ENCODE results near the gene SCNN1G.

Gene SCNN1G

DNA sequence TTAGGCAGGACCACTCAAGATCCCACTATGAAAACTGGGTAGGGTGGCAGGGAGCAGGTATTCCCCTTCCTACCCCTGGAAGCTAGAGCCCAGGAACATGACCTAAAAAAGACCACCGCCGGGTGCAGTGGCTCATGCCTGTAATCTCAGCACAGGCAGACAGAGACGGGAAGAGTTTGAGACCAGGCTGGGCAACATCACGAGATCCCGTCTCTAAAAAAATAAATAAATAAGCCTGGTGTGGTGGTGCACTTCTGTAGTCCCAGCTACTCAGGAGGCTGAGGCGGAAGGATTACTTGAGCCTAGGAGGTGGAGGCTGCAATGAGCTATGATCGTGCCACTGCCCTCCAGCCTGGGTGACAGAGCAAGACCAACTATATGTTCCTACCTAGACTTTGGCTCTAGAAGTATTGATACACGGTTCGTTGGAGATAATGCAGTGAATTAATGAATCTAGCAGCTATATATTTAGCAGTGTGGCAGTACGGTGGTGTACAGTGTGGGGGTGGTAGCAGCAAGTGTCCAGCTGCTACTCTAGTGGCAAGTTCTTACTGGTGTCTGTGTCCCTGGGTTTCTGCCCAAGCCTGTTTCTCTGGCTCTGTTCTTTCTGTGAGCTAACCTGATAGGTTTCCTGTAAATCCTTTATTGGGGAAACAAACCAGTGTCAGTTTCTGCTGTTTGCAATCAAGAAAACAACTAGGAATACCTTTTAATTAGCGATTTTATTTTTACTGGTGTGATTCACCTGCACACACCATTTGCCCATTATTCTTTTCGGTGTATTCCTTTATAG, 30.0 kb upstream of the SCNN1G start:
- DNase-seq (ENCODE audit: low spot score), result no peak

DNA sequence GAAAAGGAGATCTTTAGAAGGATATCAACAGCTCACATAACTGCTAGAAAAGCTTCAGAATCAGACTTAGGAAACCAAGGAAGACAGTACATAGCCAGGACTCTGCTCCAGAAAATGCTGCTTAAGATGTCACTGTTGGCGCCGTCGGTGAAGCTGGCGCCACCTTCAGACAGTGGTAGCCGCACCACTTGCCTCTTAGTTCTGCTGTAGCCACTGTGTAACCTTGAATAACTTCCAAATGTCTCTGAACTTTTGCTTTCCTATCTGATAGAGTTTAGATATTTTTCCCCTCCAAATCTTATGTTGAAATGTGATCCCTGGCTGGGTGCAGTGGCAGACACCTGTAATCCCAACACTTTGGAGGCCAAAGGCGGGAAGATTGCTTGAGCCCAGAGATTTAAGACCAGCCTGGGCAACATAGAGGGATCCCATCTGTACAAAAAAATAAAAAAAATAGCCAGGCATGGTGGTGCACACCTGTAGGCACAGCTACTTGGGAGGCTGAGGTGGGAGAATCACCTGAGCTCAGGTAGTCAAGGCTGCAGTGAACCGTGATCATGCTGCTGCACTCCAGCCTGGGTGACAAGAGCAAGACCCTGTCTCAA, 27.0 kb upstream of the SCNN1G start:
- no peak for DNase-seq (ENCODE audit: low spot score)

DNA sequence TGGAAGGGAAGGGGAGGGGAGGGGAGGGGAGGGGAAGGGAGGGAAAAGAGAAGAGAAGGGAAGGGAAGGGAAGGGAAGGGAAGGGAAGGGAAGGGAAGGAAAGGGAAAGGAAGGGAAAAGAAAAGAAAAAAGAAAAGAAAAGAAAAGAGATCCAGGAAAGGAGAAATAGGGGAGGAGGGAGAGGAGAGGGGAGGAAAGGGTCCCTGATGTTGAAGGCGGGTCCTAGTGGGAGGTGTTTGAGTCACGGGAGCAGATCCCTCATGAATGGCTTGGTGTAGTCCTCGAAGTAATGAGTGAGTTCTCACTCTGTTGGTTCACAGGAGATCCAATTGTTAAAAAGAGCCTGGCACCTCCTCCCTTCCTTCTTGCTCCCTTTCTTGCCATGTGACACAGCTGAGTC, 26.4 kb upstream of the SCNN1G start:
- no peak for DNase-seq (ENCODE audit: low spot score)

DNA sequence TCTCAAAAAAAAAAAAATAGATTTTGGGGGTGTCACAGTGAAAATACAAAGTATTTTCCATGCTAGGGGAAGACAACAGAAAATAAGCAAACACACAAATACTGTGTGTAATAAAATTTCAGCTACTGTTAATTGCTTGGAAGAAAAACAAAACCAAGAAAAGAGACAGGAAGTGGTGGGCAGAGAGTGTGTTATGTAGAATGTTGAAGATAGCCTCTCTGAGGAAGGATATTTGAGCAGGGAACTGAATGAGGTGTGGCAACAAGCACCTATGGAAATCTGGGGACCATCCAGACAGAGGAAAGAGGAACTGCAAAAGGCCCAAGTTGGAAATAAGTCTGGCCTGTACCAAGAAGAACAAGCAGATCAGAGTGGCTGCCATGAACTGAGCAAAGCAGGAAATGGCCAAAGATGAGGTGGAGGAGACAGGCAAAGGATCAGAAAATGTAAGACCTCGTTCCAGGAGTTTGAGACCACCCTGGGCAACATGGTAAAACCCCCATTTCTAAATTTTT, 25.5 kb upstream of the SCNN1G start:
- no peak for DNase-seq (ENCODE audit: low spot score)

DNA sequence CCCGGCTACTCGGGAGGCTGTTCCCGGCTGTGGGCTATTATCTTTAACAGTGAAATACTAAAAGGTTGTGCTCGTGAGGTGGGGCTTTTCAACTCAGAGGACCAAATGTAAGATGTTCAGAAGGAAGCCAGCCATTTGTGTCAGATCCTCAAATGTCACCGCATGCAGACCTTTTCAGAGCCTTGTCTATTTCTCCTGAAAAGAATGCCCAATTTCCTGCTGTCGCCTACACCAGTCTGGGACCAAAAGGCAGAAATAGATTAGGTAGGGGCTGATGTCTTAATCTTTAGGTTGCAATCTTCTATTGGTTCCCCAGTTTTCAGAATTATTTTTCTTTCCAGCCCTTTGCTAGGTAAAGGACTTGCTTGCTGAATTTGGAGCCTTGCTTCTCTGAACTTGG, 24.4 kb upstream of the SCNN1G start:
- no peak for DNase-seq (ENCODE audit: low spot score)

DNA sequence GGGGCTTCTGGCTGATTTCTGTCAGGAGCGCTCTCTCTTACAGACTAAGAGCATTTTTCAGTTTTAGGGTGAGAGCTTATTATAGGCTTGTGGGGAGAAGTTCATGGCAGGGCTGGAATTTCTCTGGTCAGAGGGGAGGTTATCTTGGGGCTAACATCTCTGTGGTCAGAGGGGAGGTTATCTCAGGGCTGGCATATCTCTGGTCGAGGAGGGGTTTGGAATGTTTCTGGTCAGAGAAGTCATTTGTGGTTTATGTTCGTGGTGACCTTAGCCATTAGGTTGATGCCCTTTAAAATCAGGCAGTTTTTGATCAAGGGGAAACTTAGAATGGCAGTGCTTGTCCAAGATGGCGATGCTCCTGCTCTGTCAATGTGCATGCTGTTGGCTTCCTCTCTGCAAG, 22.5 kb upstream of the SCNN1G start:
- no peak for DNase-seq (ENCODE audit: low spot score)

DNA sequence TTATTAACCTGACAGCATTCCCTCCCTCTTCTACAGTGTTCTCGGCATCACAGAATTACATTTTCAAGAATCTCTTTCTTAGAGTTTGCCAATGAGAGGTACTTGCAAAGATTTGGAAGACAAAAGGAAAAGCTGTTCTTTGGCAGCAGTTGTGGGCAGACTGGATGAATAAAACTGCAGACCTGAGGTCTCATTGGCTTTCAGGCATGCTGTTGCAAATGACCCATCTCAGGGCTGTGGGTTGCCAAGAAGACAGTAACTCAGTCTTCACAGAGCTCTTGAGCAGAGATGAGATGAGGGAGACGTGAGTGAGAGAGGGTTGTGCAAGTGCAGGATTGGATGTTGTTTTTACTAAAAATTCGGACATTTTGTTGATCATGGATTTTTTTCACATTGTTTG, 22.0 kb upstream of the SCNN1G start:
- DNase-seq (ENCODE audit: low spot score), result no peak

DNA sequence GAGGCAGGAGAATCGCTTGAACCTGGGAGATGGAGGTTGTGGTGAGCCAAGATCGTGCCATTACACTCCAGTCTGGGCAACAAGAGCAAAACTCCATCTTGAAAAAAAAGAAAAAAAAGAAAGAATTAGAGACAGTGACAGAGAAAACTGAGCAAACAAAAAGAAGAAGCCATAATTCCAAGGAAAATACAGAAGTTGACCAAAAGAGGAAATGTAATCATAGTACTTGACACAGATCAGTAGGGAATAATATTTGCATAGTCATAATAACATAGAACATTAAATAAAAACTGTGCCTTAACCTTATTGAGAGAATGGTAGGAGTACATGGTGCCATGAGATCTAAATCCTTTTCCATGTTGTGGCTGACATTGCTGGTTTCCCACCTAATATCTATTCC, 18.6 kb upstream of the SCNN1G start:
- DNase-seq (ENCODE audit: low spot score), result no peak

DNA sequence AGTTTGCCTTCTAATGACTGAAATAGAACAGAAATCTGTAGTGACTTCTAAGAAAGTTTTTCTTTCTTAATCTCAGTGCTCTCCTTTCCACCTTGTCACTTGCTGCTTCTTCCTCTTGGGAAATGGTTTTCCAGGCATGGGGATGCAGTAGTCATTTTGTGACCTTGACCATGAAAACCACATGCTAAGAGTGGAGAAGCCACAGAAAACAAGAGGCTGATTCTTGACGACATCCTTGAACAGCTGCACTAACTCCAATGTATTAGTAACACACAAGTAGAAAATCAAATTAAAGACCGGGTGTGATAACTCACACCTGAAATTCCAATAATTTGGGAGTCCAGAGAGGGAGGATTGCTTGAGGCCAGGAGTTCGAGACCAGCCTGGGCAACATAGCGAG, 17.8 kb upstream of the SCNN1G start:
- DNase-seq (ENCODE audit: low spot score), result no peak

DNA sequence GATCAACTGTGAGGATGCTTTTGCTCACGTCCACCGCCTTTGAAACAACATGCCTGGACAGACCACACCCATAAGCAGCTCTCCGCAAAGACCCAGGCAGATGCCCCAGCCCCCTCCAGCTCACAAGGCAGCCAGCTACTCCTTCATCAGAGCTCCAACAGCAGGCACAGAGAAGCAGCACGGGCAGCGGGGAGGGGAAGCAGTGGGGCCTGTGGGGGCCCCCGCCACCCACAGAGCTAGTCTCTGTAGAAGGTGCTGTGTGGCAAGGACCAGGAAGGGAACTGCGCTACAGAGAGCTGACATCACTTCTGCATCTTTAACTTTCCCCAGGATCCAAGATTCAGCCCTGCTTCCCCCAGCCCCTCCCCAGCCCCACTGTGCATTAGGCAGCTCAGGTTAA, 10.0 kb upstream of the SCNN1G start:
- DNase-seq (ENCODE audit: low spot score), result no peak

DNA sequence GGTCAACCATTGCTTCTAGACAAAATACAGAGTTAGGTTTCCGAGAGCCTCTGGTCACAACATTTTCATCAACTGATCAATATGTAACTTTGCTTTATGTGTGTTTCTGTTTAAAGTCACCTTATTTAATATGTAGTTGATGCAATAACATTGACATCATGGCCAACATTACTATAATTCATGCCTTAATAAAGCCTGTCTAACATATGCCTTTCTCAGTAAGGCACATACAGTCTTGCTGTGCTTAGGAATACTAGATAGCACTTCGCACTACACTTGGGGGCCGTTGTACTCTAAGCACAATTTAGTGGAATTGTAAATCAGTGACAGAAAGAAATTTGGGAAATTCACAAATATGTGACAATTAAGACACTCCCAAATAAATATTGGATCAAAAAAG, 9.6 kb upstream of the SCNN1G start:
- no peak for DNase-seq (ENCODE audit: low spot score)

DNA sequence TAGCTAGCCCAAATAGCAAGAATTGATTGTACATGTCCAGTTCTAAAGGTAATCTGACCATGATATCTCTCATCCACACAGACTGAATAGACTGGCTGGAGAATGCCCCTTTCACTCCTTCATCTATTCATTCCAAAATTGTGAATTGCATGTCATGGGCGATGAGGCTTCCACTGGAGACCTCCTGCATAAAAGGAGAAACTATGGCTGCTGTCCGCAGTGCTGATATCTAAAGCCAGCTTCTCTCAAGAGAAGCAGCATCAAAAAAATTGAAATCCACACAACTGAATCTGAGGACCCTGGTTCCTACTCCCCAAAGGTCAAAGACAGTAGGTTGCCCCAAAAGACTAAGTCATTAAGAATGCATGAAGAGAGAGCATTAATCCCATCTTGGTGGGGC, 7.9 kb upstream of the SCNN1G start:
- DNase-seq (ENCODE audit: low spot score), result no peak

DNA sequence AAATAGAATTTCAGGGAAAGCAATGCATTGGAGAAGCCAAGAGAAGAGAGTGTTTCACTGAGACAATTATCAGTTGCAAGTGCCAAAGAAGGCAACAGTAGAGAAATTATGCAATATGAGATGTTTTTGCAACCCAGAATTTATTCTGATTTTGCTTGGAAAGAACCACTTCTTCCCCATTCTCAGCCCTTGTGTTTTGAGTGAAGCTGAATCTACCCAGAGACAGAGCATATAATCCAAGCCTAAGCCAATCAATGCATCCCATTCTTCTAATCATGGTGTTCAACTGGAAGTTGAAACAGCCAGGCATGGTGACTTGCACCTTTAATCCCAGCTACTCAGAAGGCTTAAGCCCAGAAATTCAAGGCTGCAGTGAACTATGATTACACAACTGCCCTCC, 6.9 kb upstream of the SCNN1G start:
- DNase-seq (ENCODE audit: low spot score), result no peak

DNA sequence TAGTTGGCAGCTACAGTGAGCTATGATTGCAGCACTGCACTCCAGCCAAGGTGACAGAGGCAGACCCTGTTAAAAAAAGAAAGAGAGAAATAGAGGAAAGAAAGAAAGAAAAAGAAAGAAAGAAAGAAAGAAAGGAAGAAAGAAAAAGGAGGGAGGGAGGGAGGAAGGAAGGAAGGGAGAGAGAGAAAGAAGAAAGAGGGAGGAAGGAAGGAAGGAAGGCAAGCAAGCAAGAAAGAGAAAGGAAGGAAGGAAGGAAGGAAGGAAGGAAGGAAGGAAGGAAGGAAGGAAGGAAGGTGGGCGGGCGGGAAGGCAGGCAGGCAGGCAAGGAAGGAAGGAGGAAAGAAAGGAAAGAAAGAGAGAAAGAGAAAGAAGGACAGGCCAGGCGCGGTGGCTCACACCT, 1.0 kb upstream of the SCNN1G start:
- DNase-seq (ENCODE audit: low spot score), result no peak

DNA sequence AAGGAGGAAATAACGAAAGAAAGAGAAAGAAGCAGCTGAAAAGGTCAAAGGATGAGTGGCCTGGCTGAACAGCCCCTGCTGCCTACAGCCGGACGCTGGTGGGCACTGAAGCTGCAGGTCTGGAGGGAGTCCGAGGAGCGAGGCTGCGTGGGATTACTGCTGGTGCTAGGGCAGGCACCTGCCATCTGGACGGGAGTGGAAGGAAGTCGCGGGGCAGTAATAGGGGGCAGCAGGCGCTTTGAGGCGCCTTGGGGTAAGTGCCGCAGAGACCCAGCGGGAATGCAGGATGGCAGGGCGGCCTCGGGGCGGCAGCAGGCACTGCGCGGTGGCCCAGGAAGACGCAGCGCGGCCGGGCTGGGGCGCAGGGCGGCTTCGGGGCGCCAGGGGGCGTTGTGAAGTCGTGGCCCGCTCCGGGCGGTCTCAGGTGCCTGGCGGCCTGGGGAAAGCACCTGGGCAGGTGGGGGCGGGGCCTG, 303 bp upstream of the SCNN1G start:
- DNase-seq (ENCODE audit: low spot score), result peak; percentile 92

DNA sequence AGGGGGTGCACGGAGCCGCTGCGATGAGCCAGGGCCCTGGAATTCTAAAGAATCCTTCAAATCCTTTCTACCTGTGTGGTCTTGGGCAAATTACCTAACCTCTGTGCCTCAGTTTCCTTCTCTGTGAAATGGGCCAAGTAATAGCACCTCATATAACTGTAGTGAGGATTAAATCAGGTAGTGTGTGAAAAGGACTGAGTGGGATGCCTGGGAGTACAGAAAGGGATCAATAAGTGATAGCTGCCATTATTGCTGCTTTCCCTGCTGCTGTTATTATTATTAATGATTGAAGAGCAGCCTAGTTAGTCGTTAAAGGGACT, 958 bp downstream of the SCNN1G start:
- DNase-seq (ENCODE audit: low spot score), result no peak

DNA sequence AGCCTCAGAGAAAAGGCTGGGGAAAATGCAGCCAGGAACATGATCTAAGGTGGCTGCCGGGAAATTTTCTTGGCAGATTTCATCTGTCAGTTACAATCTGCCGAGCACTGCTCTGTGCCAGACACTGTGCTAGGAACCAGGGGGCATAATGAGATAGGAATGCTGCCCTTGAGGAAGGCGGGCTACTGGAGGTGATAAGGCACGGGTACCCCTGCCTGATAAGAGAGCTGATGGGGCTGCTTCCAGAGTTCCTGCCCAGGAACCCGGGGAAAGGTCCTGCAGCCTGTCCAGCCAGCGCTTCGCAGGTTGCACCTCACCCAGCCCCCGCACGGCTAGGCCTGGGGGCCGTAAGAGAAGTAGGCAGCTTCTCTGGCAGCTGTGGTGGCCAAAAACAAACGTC, 3.1 kb downstream of the SCNN1G start:
- DNase-seq (ENCODE audit: low spot score), result no peak

DNA sequence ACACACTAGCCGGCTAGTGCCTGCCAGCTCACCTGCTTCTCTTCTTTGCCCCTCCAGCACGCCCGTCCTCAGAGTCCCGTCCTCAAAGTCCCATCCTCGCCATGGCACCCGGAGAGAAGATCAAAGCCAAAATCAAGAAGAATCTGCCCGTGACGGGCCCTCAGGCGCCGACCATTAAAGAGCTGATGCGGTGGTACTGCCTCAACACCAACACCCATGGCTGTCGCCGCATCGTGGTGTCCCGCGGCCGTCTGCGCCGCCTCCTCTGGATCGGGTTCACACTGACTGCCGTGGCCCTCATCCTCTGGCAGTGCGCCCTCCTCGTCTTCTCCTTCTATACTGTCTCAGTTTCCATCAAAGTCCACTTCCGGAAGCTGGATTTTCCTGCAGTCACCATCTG, 3.6 kb downstream of the SCNN1G start:
- no peak for DNase-seq (ENCODE audit: low spot score)

DNA sequence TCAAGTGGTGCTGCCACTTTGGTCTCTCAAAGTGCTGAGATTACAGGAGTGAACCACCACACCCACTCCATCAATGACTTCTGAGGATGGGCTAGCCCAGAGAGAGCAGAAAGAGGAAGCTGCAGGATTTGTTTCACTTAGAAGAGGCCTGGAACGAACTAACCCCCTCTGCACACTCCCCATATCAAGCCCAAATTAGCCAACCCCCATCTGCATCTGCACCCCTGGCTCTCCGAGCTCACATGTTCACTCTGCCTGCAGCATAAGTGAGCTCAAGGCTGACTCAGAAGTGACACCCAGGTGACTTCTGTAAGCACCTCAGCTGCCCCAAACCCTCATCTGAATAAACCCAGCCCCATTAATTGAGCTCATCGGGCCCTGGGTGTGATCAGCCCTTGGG, 4.8 kb downstream of the SCNN1G start:
- DNase-seq (ENCODE audit: low spot score), result no peak

DNA sequence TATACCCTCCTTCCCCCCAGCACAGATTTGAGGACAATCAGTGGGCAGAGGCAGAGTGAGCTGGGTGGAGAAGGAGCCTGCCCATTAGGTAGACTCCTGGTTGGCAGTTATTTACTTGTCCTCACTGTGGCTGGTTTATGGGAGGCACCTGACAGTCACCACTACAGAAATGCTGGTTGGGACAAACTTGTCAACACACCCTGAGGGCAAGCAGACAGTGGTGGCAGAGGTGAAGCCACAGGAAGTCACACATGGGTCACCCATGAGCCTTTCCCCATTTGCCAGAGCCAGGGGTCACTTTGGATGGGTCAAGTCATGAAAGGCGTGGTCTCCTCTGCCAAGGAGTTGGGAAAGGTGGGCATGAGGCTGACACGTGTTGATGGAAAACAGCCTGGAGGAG, 6.4 kb downstream of the SCNN1G start:
- DNase-seq (ENCODE audit: low spot score), result no peak

DNA sequence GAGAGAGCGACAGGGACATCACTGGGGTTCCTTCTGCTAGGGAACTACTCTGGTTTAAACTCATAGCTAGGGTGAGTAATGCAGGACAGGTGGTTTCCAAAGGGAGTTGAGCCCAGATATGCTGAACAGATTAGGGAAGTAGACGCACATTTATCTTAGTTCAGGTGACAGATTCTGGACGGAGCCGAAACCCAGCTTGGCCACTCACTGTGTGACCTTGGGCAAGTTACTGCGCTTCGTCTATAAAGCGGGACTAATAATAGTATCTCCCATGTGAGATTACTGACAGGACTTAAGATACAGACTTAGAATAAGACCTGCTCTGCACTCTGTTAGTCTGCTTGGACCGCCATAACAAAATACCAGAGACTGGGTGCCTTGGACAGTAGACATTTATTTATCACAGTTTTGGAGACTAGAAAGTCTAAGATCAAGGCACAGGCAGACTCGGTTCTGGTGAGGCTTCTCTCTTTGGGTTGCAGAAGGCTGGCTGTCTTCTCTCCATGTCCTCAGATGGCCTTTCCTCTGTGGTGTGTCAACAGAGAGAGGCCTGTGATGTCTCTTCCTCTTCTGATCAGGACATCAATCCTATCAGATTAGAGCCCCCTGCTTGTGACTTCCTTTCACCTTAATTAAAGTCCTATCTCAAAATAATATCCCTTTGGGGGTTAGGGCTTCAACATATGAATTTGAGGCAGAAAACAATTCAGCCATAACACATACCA, 12.1 kb downstream of the SCNN1G start:
- no peak for DNase-seq (ENCODE audit: low spot score)

DNA sequence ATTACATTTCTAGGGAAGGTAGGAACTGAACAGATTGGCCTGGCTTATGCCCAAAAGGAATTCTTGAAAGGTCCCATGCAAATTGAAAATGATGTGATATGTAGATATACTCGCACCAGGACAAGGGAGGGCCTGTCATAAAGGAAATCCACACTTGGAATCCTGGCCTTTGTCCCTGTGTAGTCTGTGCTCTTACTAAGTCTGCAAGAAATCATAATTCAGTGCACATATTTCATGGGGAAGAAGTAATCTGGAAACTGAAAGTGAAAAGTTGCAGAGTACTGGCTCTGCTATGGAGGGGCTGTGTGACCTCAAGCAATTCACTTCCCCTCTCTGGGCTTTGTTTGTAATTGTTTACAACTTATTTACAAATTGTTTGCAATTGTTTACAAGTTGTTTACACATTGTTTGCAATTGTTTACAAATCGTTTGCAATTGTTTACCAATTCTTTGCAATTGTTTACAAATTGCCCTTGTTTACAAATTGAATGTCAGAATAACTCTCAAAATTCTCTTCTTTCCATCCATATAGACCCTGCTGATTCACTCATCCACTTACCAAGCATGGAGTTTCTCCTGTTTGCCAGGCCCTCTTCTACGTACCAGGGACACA, 12.9 kb downstream of the SCNN1G start:
- DNase-seq (ENCODE audit: low spot score), result no peak

DNA sequence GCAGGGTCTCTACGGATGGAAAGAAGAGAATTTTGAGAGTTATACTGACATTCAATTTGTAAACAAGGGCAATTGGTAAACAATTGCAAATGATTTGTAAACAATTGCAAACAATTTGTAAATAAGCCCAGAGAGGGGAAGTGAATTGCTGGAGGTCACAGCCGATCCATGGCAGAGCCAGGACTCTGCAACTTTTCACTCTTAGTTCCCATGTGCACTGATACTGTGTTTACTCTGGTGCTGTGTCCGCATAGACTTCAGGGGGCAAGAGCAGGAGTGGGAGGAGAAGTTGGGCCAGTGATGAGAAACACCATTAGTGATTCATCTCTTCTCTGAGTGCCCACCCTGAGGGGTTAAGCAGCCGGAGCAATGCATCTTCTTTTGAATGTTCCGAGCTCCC, 14.0 kb downstream of the SCNN1G start:
- no peak for DNase-seq (ENCODE audit: low spot score)

All from germinal center (tissue), 1 donor.